C4-2B (cell line): ENCODE measurements around the gene DPF3.

Source experiments
- H3K27ac ChIP-seq: fragments of 450-650 bp; 2 replicates; pipeline ENCODE4 v1.5.1; 2017
- ZFX ChIP-seq: fragments of 450-650 bp; IDR thresholded peaks from 2 replicates; pipeline ENCODE4 v1.6.1; 2017
- TF ChIP-seq, protein P1 (sequence below): fragments of 450-650 bp; conservative IDR thresholded peaks from 2 replicates; pipeline ENCODE4 v1.5.1; 2017; ENCODE audit warnings: mild to moderate bottlenecking

The DPF3 gene

DNA sequence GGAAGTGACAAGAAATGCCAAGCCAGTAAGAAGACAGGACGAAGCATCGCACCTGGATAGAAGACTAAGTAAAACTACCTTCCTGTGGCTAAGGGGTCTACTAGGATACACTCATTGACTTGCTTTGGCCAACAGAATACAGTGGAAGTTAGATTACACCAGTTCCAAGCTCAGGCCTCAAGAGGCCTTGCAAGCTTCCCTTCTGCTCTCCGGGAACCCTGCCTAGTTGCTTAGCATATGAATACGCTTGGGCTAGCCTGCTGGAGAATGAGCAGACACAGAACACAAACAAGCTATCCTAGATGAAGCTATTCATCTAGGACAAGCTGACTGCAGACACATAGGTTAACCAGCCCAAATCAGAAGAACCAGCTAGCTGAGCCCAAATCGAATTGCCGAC, 97.0 kb downstream of the DPF3 start:
- H3K27ac ChIP-seq, result no peak overlapping the region
- TF ChIP-seq, protein P1, sequence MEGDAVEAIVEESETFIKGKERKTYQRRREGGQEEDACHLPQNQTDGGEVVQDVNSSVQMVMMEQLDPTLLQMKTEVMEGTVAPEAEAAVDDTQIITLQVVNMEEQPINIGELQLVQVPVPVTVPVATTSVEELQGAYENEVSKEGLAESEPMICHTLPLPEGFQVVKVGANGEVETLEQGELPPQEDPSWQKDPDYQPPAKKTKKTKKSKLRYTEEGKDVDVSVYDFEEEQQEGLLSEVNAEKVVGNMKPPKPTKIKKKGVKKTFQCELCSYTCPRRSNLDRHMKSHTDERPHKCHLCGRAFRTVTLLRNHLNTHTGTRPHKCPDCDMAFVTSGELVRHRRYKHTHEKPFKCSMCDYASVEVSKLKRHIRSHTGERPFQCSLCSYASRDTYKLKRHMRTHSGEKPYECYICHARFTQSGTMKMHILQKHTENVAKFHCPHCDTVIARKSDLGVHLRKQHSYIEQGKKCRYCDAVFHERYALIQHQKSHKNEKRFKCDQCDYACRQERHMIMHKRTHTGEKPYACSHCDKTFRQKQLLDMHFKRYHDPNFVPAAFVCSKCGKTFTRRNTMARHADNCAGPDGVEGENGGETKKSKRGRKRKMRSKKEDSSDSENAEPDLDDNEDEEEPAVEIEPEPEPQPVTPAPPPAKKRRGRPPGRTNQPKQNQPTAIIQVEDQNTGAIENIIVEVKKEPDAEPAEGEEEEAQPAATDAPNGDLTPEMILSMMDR, result no peak
- no peak for TF ChIP-seq ZFX

DNA sequence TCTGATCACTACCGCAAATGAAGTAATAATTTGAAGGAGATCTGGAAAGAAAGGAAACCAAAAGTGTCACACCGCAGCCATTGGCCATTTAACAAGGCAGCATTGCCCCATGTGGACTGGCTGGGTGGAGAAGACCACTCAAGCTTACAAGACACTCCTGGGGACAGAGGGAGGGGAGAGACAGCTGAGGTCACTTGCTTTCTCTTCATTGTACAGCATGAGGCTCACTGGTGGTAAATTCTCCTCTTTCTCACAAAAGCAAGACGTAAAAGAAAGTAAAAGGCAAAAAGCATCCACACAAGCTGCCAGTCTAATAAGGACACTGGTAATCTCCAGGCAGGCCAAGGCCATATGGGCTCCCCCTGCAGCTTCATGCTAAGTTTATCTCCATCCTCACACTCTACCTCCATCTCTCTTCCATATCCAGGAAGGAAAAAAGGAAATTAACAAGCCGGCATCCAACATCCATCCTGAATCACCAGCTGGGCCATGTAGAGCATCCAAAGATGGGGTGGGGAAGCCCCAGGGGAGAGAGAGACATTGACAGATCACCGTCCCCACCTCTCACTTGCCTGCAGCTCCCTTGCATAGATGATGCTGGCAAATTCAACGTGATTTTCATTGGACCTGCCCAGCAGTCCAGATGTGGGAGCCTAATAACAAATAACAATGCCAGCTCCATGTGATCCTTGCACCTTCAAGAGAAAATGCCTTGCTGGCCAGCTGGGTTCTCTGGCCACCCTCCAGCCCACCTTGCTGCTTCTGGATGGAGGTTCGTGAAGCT, 100.6 kb downstream of the DPF3 start:
- TF ChIP-seq, protein P1, result no peak
- no peak for TF ChIP-seq ZFX
- no peak overlapping the region for H3K27ac ChIP-seq

DNA sequence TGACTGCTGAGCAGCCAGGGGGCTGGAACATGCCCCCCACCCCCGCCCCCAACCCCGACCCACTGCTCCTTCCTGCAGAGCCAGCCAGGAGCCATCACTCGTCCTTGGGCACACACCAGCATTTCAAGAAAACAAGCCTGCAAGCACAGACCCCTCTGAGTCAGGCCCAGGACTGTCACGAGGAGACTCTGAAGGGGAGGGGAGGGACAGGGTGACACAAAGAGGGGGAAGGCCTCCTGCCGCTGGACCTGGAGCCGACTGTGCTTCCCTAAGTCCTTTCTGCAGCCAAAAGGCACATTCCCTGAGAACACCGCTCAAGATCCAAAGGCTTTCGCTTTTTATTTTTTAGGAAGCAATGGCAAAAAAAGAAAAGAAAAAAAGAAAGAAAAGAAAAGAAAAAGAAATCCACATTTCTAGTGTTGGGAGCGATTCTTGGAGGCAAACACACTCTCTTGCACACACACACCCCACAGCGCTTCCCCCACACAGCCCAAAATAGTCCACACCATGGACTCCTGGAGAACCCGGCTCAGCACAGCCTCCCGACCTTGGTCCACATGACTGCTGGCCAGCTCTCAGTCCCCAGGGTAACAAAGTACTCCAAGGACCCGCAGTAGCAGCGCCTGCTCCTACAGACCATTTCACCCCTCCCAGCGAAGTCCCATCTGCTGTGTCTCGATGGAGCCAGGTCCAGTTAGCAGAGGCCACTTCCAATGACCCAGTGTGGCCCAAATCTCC, 101.7 kb downstream of the DPF3 start:
- TF ChIP-seq, protein P1, result no peak
- no peak for TF ChIP-seq ZFX
- H3K27ac ChIP-seq, result no peak overlapping the region

DNA sequence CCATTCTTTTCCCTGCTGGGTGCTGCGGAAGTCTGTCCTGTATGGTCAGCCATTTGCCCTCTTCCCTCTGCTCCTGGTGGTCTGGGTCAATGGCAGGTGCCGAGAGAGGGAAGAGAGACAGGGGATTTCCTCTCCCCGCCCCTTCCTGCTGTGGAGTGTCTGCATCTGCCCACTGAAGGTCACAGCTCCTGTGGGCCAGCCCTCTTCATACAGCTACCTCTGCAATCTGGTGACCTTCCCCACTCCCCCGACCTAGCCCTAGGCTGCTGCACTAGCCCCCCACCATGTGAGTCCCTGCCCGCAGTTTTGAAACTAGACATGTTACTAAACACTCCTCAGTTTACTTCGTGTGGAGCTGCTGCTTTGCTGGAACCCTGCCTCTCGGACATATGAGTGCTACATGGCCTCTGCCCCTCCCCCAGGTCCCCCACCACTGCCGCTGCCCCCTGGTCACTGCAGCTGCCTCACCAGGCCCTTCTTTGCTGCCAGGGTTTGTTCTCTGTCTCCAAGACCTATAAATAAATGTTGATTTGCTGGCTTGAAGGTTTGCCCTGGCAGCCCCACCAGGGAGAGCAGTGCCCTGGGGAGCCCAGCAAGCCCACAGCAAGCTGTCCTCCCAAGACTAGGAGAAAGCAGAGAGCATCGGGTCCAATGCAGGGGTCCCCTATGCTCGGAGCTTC, 102.9 kb downstream of the DPF3 start:
- TF ChIP-seq, protein P1, result no peak
- TF ChIP-seq ZFX, result no peak
- no peak overlapping the region for H3K27ac ChIP-seq

DNA sequence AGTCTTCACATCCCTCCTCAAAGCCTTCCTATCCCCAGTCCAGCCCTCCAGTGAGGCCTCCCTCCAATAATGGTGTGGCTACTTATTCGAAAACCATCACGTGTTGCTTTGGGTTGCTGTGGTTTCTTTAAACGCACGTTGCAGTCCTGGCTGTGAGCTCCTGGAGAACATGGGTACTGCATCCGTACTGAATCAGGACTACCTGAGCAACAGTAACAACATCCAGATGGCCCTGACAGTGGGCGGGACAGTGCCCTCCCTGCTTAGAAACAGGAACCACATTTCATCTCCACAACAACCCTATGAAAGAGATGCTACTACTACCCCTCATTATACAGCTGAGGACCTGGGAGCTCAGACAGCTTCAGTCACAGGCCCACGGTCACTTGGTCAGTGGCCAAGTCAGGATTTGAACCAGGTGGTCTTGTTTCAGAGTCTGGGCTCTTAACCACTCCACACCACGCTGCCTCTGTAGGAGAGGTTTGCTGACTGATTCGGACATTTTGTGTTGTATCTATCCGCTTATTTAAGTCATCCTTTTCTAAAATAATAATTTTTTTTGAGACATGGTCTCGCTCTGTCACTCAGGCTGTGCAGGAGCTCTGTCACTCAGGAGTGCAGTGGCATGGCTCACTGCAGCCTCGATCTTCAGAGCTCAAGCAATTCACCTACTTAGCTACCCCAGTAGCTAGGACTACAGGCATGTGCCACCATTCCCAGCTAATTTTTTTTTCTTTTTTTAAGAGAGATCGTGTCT, 104.8 kb downstream of the DPF3 start:
- H3K27ac ChIP-seq, result no peak overlapping the region
- TF ChIP-seq, protein P1, result no peak
- no peak for TF ChIP-seq ZFX

DNA sequence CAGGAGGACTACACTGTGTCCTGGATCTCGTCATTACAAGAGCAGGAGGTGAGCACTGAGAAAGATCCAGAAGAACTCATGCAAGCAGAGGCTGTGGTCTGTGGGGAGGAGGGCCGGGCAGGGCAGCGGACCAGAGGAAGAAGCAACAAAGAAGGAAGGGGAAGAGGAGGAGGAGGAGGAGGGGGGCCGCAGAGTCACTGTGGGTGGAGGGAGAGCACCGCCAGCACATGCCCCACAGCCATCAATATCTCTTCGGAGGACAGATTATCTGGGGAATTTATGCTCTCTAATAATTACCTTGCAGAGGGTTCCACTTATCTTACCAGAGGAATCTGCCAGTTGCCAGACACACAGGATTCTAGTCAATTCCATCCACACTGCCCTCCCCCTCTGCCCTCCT, 105.6 kb downstream of the DPF3 start:
- TF ChIP-seq, protein P1, result no peak
- TF ChIP-seq ZFX, result no peak
- H3K27ac ChIP-seq, result no peak overlapping the region
